K562 (cell line): ENCODE results near the gene ANGEL2. TPM values are rescaled to one million over a fixed set of nuclear protein-coding genes. Genes with fewer than 3 reads are reported as not detected.

ENCODE experiments used
- ARID1B ChIP-seq: fragments of 450-650 bp; IDR thresholded peaks from 2 replicates; pipeline ENCODE4 v1.6.1; 2016; ENCODE audit warnings: antibody characterized with exemption, mild to moderate bottlenecking, inconsistent platforms
- CREM ChIP-seq: IDR thresholded peaks from 2 replicates; pipeline ENCODE4 v1.6.1; 2014; ENCODE audit warnings: antibody characterized with exemption, low read depth
- GABPA ChIP-seq: fragments of 200-800 bp; sonication (Bioruptor generic); conservative IDR thresholded peaks from 2 replicates; pipeline ENCODE4 v1.6.1; 2016; ENCODE audit warnings: low read depth, missing genetic modification characterization, missing compliant biosample characterization
- PCBP1 ChIP-seq: fragments of 200-400 bp; formaldehyde crosslinking; IDR thresholded peaks from 2 replicates; pipeline ENCODE4 v1.6.1; 2018; ENCODE audit warnings: mild to moderate bottlenecking, low read depth, low read length; ENCODE audit not compliant: poor library complexity, severe bottlenecking
- RUNX1 ChIP-seq: sonication (generic); IDR thresholded peaks from 2 replicates; pipeline ENCODE4 v1.6.1; 2016; ENCODE audit warnings: antibody characterized with exemption, low read depth
- YY1 ChIP-seq, 3 experiments: IDR thresholded peaks; 2 replicates each; pipeline ENCODE4 v1.6.1; 2011; ENCODE audit warnings: low read length in 2 of 3, mild to moderate bottlenecking in 2 of 3, moderate library complexity in 2 of 3, borderline replicate concordance in 1 of 3, control low read depth in 1 of 3, low read depth in 1 of 3; ENCODE audit not compliant: insufficient read depth in 3 of 3, insufficient replicate concordance in 2 of 3, control insufficient read depth in 1 of 3, insufficient read length in 1 of 3; ENCODE audit errors: extremely low read depth in 1 of 3
- ZNF239 ChIP-seq: fragments of 250-450 bp; sonication (Bioruptor Pico); IDR thresholded peaks from 2 replicates; pipeline ENCODE4 v1.4.0; 2020; ENCODE audit warnings: mild to moderate bottlenecking
- ZNF561 ChIP-seq: fragments of 450-650 bp; formaldehyde crosslinking; conservative IDR thresholded peaks from 2 replicates; pipeline ENCODE4 v1.4.0; 2020; ENCODE audit warnings: mild to moderate bottlenecking, moderate library complexity
- ZSCAN32 ChIP-seq: fragments of 450-650 bp; formaldehyde crosslinking; IDR thresholded peaks from 2 replicates; pipeline ENCODE4 v1.4.0; 2020; ENCODE audit warnings: mild to moderate bottlenecking, moderate library complexity
- polyA plus RNA-seq, 8 experiments: library from polyadenylated mRNA; depleted of rRNA in 4 of 8; stranded (reverse) in 5 of 8; unstranded in 3 of 8; fragments of >200 nt; fragmentation: Nextera tagmentation in 2 of 8; fragmentation: Illumina TruSeq in 1 of 8; extraction: Ambion mirVana in 2 of 8; extraction: Trizol in 1 of 8; gene quantifications; 2 replicates each; pipeline versions ENCODE4 v1.2.1 to v1.2.3, GENCODE V29; 2011 to 2014; ENCODE audit warnings: inconsistent platforms in 1 of 8, missing spikeins in 1 of 8
- total RNA-seq, 7 experiments: library from RNA; depleted of rRNA in 6 of 7; stranded (reverse); fragments of >200 nt in 6 of 7; fragmentation: Illumina TruSeq in 2 of 7; extraction: Trizol in 2 of 7; gene quantifications; 2 replicates each; pipeline versions ENCODE4 v1.2.1 to v1.2.3, GENCODE V29; 2011 to 2021; ENCODE audit warnings: low replicate concordance in 1 of 7
- TF ChIP-seq, protein P1 (sequence below): sonication (generic); formaldehyde crosslinking; IDR thresholded peaks from 2 replicates; pipeline ENCODE4 v1.8.0; 2022; ENCODE audit warnings: mild to moderate bottlenecking, missing genetic modification reagents

Gene ANGEL2
- total and polyA plus RNA-seq, 9 of the 15 experiments (the other 6 are each of a cell fraction or from before 2014, with no cell fraction given): 6.8 to 34.6 (median 26.2) TPM

DNA sequence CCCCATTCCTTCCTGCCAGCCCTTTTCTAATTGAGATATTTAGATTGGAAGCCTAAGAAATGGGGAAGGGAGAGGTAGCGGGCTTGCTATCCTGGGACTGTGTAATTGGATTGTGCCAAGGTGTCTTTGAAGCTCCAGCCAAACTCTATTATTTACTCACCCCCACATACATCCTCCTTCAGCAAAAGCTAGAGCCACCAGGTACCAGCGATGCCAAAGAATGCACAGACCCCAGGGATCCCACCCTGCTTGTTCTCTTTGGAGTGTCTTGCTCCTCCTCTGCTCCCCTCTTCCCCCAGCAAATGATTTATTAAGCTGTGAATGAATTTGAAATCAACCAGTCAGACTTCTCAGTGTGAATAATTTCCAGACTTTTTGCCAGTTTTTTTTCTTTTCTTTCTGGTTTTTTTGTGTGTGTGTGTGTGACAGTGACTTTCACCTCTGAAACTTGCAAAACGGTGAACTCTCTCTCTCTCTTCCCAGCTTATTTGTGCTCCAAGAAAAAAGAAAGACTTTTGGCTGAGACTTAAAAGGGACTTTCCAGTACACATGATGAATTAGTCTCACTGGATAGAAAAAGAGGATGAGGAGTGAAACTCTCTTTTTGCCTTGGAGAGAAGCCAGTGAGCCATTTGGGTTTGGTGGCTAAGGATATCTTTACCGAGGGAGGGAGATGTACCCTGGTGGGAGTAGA, 63.6 kb downstream of the ANGEL2 start (continued):
- TF ChIP-seq GABPA (tag) (no peak), ZNF561 (CRISPR knock-in tag) (no peak), CREM (no peak), ARID1B (no peak), RUNX1 (no peak), PCBP1 (no peak), ZSCAN32 (no peak), YY1 (IDR thresholded peaks at IDR 0.05; ENCODE audit: borderline replicate concordance in 1 of 3, control insufficient read depth in 1 of 3, extremely low read depth in 1 of 3, insufficient read depth in 3 of 3, insufficient read length in 1 of 3, insufficient replicate concordance in 2 of 3, low read depth in 1 of 3, low read length in 2 of 3) (no peak), ZNF239 (CRISPR knock-in tag) (no peak)
- TF ChIP-seq, protein P1, sequence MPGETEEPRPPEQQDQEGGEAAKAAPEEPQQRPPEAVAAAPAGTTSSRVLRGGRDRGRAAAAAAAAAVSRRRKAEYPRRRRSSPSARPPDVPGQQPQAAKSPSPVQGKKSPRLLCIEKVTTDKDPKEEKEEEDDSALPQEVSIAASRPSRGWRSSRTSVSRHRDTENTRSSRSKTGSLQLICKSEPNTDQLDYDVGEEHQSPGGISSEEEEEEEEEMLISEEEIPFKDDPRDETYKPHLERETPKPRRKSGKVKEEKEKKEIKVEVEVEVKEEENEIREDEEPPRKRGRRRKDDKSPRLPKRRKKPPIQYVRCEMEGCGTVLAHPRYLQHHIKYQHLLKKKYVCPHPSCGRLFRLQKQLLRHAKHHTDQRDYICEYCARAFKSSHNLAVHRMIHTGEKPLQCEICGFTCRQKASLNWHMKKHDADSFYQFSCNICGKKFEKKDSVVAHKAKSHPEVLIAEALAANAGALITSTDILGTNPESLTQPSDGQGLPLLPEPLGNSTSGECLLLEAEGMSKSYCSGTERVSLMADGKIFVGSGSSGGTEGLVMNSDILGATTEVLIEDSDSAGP: no peak
- TF ChIP-seq, all 486 proteins: peak for 0
